ENCODE data around the gene HOXD11. TPM values are rescaled to one million over a fixed set of nuclear protein-coding genes. Genes with fewer than 3 reads are reported as not detected.

HOXD11 gene
- total and polyA plus RNA-seq, 9 of the 15 experiments (the other 6 are each of a cell fraction or from before 2014, with no cell fraction given), result not detected

DNA sequence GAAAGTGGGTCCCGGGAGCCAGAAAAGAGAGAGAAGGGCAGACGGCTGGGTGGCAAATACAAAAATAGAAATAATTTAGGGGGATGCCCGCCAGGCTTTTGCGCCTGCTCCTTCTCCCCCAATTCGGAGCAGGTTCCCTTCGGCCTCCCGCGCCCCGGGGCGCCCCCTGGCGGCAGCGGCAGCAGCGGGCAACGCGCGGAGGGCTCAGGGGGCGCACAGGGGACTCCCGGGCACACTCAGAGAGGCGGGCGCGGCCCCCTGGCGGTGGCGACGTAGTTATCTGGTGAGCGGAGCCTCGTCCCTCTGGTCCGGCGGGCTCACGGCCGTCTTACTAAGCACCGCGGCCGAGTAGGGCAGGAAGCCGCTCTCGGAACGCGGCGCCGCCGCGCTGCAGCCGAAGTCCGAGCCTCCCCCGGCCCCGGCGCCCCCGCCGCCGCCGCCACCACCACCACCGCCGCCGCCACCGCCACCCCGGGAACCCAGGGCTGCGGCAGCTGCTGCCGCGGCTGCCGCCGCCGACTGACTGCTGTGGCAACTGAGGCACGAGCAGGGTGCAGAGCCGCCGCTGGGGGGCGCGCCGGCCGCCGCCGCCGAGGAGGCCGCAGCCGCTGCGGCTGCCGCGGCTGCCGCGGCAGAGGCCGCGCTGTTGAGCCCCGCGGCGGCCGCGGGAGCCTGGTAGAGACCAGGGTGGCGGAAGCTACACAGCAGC is 27.1 kb upstream of the HOXD11 start (continued):
- peak in 1 of 3 experiments; percentile 35 for TF ChIP-seq YY1 (IDR thresholded peaks at IDR 0.05; ENCODE audit: borderline replicate concordance in 1 of 3, control insufficient read depth in 1 of 3, extremely low read depth in 1 of 3, insufficient read depth in 3 of 3, insufficient read length in 1 of 3, insufficient replicate concordance in 2 of 3, low read depth in 1 of 3, low read length in 2 of 3)
- TF ChIP-seq RAD21 (CRISPR knock-in tag; conservative IDR thresholded peaks at IDR 0.05 in 1 of 2, IDR thresholded peaks at IDR 0.05 in 1 of 2), result peak; percentile 89 to 94
- peak; percentile 77 for TF ChIP-seq CTBP1 (IDR thresholded peaks at IDR 0.05; ENCODE audit: borderline replicate concordance)
- TF ChIP-seq, protein P1, sequence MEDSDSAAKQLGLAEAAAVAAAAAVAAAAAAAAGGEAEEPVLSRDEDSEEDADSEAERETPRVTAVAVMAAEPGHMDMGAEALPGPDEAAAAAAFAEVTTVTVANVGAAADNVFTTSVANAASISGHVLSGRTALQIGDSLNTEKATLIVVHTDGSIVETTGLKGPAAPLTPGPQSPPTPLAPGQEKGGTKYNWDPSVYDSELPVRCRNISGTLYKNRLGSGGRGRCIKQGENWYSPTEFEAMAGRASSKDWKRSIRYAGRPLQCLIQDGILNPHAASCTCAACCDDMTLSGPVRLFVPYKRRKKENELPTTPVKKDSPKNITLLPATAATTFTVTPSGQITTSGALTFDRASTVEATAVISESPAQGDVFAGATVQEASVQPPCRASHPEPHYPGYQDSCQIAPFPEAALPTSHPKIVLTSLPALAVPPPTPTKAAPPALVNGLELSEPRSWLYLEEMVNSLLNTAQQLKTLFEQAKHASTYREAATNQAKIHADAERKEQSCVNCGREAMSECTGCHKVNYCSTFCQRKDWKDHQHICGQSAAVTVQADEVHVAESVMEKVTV (CRISPR knock-in tag; IDR thresholded peaks at IDR 0.05), result peak; percentile 89
- TF ChIP-seq, protein P2, sequence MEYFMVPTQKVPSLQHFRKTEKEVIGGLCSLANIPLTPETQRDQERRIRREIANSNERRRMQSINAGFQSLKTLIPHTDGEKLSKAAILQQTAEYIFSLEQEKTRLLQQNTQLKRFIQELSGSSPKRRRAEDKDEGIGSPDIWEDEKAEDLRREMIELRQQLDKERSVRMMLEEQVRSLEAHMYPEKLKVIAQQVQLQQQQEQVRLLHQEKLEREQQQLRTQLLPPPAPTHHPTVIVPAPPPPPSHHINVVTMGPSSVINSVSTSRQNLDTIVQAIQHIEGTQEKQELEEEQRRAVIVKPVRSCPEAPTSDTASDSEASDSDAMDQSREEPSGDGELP (CRISPR knock-in tag; IDR thresholded peaks at IDR 0.05; ENCODE audit: borderline replicate concordance), result peak; percentile 44; the same call in 1 of the 2 replicates
- TF ChIP-seq FUS (optimal IDR thresholded peaks at IDR 0.05; ENCODE audit: low read depth, low read length), result peak; percentile 77
- TF ChIP-seq, protein P3, sequence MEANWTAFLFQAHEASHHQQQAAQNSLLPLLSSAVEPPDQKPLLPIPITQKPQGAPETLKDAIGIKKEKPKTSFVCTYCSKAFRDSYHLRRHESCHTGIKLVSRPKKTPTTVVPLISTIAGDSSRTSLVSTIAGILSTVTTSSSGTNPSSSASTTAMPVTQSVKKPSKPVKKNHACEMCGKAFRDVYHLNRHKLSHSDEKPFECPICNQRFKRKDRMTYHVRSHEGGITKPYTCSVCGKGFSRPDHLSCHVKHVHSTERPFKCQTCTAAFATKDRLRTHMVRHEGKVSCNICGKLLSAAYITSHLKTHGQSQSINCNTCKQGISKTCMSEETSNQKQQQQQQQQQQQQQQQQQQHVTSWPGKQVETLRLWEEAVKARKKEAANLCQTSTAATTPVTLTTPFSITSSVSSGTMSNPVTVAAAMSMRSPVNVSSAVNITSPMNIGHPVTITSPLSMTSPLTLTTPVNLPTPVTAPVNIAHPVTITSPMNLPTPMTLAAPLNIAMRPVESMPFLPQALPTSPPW (CRISPR knock-in tag; IDR thresholded peaks at IDR 0.05), result peak; percentile 32; the same call in 1 of the 2 replicates
- no peak for TF ChIP-seq GTF2F1 (IDR thresholded peaks at IDR 0.05; ENCODE audit: low read depth, low read length)
- 0 out of 2 replicates have a peak, but pooled peaks have one; percentile 30 for TF ChIP-seq SOX6 (IDR thresholded peaks at IDR 0.05)
- no peak for TF ChIP-seq CCAR2 (IDR thresholded peaks at IDR 0.05; ENCODE audit: low read depth, low read length)
- TF ChIP-seq, protein P4, sequence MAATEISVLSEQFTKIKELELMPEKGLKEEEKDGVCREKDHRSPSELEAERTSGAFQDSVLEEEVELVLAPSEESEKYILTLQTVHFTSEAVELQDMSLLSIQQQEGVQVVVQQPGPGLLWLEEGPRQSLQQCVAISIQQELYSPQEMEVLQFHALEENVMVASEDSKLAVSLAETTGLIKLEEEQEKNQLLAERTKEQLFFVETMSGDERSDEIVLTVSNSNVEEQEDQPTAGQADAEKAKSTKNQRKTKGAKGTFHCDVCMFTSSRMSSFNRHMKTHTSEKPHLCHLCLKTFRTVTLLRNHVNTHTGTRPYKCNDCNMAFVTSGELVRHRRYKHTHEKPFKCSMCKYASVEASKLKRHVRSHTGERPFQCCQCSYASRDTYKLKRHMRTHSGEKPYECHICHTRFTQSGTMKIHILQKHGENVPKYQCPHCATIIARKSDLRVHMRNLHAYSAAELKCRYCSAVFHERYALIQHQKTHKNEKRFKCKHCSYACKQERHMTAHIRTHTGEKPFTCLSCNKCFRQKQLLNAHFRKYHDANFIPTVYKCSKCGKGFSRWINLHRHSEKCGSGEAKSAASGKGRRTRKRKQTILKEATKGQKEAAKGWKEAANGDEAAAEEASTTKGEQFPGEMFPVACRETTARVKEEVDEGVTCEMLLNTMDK (IDR thresholded peaks at IDR 0.05; ENCODE audit: borderline replicate concordance, insufficient read depth, low read depth, low read length, poor library complexity, severe bottlenecking), result peak; percentile 94
- TF ChIP-seq ZNF24 (IDR thresholded peaks at IDR 0.05), result peak; percentile 50; the same call in 1 of the 2 replicates
- TF ChIP-seq, protein P5, sequence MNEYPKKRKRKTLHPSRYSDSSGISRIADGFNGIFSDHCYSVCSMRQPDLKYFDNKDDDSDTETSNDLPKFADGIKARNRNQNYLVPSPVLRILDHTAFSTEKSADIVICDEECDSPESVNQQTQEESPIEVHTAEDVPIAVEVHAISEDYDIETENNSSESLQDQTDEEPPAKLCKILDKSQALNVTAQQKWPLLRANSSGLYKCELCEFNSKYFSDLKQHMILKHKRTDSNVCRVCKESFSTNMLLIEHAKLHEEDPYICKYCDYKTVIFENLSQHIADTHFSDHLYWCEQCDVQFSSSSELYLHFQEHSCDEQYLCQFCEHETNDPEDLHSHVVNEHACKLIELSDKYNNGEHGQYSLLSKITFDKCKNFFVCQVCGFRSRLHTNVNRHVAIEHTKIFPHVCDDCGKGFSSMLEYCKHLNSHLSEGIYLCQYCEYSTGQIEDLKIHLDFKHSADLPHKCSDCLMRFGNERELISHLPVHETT (CRISPR knock-in tag; conservative IDR thresholded peaks at IDR 0.05 in 1 of 2, IDR thresholded peaks at IDR 0.05 in 1 of 2), result 0 out of 4 replicates have a peak, but pooled peaks of 1 of the 2 experiments have one; percentile 42
- peak; percentile 50; the same call in 1 of the 2 replicates for TF ChIP-seq ZBTB1 (CRISPR knock-in tag; IDR thresholded peaks at IDR 0.05; ENCODE audit: borderline replicate concordance, low read depth)
- TF ChIP-seq, protein P6, sequence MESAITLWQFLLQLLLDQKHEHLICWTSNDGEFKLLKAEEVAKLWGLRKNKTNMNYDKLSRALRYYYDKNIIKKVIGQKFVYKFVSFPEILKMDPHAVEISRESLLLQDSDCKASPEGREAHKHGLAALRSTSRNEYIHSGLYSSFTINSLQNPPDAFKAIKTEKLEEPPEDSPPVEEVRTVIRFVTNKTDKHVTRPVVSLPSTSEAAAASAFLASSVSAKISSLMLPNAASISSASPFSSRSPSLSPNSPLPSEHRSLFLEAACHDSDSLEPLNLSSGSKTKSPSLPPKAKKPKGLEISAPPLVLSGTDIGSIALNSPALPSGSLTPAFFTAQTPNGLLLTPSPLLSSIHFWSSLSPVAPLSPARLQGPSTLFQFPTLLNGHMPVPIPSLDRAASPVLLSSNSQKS (CRISPR knock-in tag; IDR thresholded peaks at IDR 0.05), result no peak

All from K562 (cell line).